A204.1 (cell line): Measurements from ENCODE around the gene TPRKB.
"Not testable (repeated sequence)": the region's sequence is repeated elsewhere in the genome, so short reads cannot be mapped to it uniquely, and the experiment has no call there.

Source experiments
- FAIRE-seq: peaks from 2 replicates; lab custom pipeline; 2012; peaks lifted over from hg19 to GRCh38; lab: Jason Lieb, UNC

TPRKB gene

GRCh38 chr2:73736855-73737779, at the start of gene TPRKB:
TPRKB (minus strand) TSS chr2:73737345; CDS start chr2:73734569, 2,776 bp downstream.
- peak; percentile 93 for FAIRE-seq

DNA sequence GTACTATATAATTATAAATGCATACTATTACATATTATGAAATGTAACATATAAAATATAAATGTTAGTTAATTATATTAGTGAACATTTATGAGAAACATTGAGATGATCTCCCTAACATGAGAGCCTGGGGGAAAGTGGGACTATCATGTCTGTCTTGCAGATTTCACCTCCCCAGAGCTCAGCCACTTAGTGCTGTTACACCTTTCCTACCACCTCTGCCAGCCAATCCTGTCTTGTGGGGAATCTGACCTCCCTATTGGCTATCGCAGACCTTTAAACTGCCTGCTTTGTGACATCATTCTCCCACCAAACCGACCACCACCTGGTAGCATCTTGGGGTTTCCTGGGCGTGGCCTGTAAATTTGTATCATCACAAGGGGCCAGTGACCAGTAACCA, 46.7 kb upstream of the TPRKB start, which contains the start of gene C2orf78:
Gene C2orf78, plus strand, starts transcription at position 301 of the 400 bp plus-strand sequence. CDS start 127 bp downstream, outside the sequence.
- not testable (repeated sequence) for FAIRE-seq

DNA sequence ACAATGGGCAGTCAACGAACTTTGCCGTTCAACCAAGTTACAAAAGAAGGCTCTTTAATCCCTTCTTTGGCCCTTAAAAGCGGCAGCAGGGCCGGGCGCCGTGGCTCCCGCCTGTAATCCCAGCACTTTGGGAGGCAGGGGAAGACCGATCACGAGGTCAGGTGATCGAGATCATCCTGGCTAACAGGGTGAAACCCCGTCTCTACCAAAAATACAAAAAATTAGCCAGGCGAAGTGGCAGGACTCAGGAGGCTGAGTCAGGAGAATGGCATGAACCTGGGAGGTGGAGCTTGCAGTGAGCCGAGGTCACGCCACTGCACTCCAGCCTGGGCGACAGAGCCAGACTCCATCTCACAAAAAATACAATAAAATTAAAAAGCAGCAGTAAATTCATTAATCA, 46.3 kb upstream of the TPRKB start:
- not testable (repeated sequence) for FAIRE-seq

DNA sequence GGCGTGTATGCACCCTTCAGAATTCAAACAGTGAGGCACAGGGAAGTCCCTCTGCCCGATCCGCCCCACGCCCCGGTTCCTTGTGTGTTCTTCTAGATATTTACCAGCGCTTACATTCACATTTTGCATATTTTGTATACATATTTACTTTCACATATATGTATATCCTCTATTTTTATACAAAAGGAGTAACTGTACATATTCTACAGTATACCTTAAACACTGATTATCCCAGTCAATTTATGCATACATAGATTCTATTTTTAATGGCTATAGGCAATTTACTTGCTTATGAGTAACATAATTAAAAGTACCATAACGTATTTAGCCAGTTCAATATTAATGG, 43.1 kb upstream of the TPRKB start:
- no peak for FAIRE-seq

DNA sequence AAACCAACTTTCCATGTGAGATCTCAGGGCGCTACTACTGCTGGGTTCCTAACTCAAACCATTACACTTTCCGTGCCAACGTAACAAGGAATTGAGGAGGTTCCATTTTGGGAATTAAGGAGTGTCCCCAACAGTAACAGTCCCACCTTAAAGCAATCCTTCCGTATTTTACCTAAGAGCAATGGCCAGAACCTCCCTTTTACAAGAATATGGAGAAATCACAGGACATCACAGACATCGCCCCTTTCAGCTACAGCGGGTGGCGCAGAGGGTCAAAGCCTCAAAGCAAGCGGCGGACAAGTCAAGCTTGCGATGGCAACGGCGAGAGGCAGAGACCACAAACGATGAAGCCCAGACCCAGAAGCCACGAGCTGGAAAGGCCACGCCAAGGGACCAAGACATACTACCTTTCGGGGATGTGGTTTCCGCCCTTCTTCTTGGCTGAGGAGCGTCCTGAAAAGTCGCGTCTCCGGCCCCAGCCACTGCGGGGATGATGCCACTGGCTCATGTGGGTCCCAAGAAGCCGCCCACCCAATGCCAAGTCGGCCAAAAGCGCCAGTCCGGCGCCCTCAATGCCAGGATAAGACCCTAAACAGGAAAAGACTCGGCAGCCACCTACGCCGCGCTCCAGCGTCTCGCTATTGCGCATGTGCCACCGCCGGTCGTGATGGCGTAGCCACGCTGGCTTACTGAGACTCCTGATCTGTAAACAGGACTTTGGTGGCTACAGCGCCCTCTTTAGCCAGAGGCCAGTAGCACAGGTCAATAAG, 42.5 kb upstream of the TPRKB start, which contains the start of gene DUSP11:
Gene DUSP11, minus strand, starts transcription at position 637 of the 770 bp plus-strand sequence. Its CDS starts 129 bp downstream, at position 508.
- peak; percentile 78 for FAIRE-seq

GRCh38 chr2:73778867-73779466, 41.8 kb upstream of the TPRKB start:
- FAIRE-seq, result not testable (repeated sequence)

- FAIRE-seq, result no peak
Observed at GRCh38 chr2:73776869-73777519, 39.8 kb upstream of the TPRKB start.

DNA sequence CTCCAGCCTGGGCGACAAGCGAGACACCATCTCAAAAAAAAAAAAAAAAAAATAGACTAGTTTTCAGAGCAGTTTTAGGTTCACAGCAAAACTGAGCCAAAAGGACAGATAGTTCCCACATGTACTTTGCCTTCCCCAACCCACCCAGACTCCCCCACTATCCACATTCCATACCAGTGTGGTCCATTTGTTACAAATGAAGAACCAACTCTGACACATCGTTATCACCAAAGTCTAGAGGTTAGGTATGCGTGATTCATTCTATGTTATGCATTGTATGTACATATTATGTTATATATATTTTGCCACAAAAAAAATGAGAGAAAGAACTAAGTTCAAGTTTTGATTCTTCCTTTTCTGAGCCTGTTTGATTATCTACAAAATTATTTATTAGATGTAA, 39.2 kb upstream of the TPRKB start:
- FAIRE-seq, result no peak

GRCh38 chr2:73772819-73773218, 35.7 kb upstream of the TPRKB start:
- no peak for FAIRE-seq

DNA sequence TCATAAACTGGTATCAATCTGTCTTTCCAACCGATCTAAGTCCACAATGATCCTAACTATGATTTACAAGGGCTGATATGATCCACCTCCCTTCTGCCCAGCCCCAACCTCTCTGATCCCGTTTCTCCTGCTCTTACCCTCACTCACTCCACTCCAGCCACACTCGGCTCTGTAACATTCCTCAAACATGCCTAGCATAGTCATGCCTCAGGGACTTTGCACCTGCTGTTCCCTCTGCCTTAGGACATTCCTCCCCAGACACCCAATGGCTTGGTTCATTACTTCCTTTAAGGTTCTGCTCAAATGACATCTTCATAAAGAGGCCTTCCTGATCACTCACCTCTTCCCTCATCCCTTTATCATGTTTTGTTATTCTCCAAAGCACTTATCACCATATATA, 33.6 kb upstream of the TPRKB start:
- FAIRE-seq, result no peak

DNA sequence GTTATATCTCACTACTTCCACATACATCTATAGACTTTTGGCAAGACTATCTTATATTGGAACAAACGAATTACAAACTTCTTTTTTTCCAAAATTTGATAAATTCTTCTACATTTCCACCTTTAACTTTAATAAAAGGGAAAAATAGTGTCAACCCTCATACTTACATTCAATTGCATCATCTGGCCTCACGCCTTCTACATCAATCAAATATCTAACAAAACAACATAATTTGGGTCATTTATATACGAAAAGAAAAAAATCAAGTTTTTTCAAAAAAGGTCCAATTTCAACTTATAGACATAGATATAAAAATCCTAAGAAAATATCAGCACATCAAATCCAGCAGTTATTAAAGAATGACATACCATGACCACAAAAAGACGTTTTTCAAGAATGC, 29.8 kb upstream of the TPRKB start:
- no peak for FAIRE-seq

DNA sequence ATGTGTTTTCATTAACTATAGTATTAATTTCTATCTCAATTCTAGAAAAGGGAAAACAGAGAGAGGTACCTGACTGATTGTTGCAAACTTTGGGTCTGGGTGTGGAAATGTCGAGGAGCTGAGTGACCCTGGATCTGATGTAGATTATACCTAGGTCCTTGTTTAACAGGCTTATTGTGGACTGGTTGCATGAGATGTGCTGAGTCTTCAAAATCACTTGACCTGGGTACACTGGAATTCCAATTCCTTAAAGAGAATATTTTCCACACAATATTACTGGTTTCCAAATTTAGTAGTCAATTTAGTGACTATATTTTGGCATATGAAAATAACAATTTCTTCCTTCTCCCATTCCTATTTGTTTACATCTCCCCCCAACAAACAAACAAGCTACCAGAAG, 29.2 kb upstream of the TPRKB start:
- no peak for FAIRE-seq

DNA sequence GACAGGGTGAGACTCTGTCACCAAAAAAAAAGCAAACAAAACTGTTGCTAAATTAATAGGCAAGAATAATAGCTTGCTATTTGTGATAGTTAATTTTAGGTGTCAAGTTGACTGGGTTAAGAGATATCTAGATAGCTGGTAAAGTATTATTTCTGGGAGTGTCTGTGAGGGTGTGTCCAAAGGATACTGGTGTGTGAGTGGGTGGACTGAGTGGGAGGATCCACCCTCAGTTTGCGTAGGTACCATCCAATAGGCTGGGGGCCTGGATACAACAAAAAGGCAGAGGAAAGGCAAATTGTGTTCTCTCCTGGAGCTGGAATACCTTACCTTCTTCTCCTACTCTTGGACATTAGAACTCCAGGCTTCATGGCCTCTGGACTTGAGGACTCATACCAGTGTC, 27.8 kb upstream of the TPRKB start:
- no peak for FAIRE-seq

DNA sequence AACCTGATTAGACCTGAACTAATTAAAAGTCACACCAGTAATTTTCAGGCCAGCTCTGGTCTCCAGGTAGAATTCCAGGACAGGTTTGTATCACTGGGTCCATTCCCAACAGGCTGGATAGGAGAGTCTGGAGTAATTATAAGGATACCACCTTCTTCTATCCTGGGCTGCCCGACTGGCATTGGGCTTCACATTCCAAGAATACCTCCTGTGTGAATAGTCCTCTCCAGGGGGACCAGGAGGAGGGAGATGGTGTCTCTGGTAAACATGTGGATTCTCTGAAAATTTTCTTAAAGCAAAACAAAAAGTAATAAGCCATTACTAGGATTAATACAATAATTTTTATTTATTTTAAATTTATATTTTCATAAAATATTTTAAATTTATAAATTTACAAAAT, 25.4 kb upstream of the TPRKB start:
- FAIRE-seq, result peak; percentile 39

DNA sequence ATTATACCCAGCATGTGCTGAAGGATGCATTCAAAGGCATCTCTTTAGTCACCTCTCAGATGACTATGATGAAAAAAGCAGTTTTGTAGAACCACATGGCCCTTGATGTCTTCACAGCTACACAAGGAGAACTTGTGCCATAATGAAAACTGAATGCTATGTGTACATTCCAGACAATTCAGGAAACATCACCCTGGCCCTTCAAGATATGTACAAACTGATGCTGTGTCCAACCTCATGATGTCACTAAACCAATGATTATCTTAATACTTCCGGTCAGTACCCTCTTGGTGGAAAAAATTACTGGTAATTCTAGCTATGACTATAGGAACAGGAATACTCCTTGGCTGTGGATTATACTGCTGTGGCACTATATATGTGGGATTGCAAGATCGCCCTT, 22.8 kb upstream of the TPRKB start:
- no peak for FAIRE-seq

- FAIRE-seq, result no peak
Observed at GRCh38 chr2:73759285-73759764, 22.2 kb upstream of the TPRKB start.

DNA sequence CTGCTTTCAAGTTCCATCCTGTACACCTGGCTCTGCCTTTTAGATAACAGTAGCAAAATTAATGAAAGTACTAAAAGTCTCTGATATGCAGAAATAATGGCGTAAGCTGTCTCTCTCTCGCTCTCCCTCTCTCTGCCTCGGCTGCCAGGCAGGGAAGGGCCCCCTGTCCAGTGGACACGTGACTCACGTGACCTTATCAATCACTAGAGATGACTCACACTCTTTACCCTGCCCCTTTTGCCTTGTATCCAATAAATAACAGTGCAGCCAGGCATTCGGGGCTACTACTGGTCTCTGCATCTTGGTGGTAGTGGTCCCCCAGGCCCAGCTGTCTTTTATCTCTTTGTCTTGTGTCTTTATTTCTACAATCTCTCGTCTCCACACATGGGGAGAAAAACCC, 17.2 kb upstream of the TPRKB start:
- FAIRE-seq, result not testable (repeated sequence)

DNA sequence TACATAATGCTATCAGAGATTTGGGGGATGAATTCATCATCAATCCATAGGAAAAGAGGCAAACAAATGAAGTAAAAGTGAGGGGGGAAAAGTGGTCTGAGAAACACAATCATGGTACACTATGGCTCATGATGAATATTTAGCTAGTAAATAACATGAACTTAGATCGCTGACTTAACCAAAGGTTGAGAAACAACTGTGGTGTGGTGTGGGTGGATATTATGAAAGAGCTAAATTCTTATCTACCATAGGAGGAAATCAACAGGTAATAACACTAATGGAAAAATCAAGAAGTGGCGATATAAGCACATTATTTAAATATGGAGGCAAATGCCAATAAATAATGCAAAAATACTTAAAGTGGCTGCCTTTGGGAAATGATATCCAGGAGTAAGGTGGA, 12.2 kb upstream of the TPRKB start:
- FAIRE-seq, result no peak

DNA sequence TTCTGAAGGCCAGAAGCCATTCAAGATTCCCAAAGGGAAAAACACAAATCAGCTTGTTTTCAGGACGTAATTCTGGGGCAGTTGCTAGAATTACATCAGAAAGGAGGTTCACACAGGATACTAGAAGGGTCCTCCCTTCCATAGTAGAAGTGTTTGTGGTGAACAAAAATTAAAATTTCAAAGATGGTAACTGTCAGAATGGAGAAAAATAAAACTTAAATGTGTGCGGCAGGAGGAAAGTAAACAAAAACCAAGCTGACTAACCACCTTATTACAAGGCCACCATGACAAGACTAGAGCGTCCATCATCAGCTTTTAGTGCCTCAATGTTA, 9.7 kb upstream of the TPRKB start:
- FAIRE-seq, result no peak

DNA sequence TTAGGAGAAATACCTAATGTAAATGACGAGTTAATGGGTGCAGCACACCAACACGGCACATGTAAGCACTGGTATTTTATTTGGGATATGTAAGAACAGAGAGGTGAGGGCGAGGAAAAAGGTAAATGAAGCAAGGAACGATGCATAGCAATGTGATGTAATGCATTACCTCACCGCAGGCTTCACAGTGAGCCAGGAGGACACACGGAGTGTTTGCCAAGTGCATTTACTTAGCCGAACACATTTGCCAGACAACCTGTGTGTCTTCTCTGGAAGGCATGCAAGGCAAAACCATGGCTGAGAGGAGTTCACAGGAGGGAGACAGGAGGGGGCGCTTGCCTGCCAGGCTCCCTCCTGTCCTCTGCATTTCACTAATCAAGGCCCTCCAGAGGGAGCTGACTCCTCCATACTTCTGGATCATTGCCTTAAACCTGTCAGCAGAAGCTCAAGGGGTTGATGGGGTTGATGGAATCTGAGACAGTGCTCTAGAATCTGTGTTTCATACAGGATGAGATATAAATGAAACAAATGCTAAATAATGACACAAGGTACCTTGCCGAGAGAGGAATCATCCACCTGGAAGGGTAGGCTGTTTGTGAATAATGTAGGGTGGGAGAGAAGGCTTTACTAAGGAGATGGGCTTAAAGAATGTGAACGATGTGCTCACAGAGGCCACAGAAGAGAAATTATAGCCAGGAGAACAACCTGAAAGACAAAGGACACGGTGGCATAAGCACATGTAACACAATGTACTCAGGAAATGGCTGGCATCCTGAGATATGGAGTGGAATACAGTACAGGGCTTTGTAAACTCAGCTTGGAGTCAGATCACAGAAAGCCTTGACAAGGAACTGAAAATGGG, 9.1 kb upstream of the TPRKB start:
- FAIRE-seq, result no peak

GRCh38 chr2:73740767-73741166, 3.6 kb upstream of the TPRKB start:
- no peak for FAIRE-seq
